RWPE2 (cell line): ENCODE results near the gene MTARC1.

Experiments
- ATAC-seq: fragments of 200-7000 bp; cut with Tn5 transposase; 3 replicates; pipeline ENCODE4 v1.9.1; 2021; ENCODE audit warnings: low read depth
- DNase-seq: peaks from one replicate; pipeline ENCODE4 v3.0.0-alpha.2; 2020; ENCODE audit warnings: low spot score
- H3K27ac ChIP-seq: fragments of 450-650 bp; 2 replicates; pipeline ENCODE4 v1.5.1; 2017; ENCODE audit warnings: mild to moderate bottlenecking; ENCODE audit not compliant: poor library complexity, severe bottlenecking
- H3K27me3 ChIP-seq: fragments of 250-450 bp; sonication (Bioruptor Pico); 2 replicates; pipeline ENCODE4 v1.5.1; 2021; ENCODE audit warnings: mild to moderate bottlenecking, moderate library complexity; ENCODE audit not compliant: insufficient read depth, poor library complexity, severe bottlenecking
- H3K36me3 ChIP-seq: fragments of 250-450 bp; sonication (Bioruptor Pico); 2 replicates; pipeline ENCODE4 v1.5.1; 2020; ENCODE audit warnings: low read depth, mild to moderate bottlenecking, moderate library complexity
- H3K4me1 ChIP-seq: fragments of 250-450 bp; sonication (Bioruptor Pico); 2 replicates; pipeline ENCODE4 v1.5.1; 2021; ENCODE audit warnings: mild to moderate bottlenecking, moderate library complexity; ENCODE audit not compliant: insufficient read depth, poor library complexity, severe bottlenecking
- H3K4me3 ChIP-seq: fragments of 250-450 bp; sonication (Bioruptor Pico); 2 replicates; pipeline ENCODE4 v1.5.1; 2021; ENCODE audit warnings: mild to moderate bottlenecking, moderate library complexity; ENCODE audit not compliant: severe bottlenecking
- H3K9me3 ChIP-seq: fragments of 250-450 bp; sonication (Bioruptor Pico); 2 replicates; pipeline ENCODE4 v1.5.1; 2021; ENCODE audit warnings: mild to moderate bottlenecking, moderate library complexity; ENCODE audit not compliant: severe bottlenecking
- TF ChIP-seq, protein P1 (sequence below): fragments of 450-650 bp; IDR thresholded peaks from one replicate; pipeline ENCODE4 v1.5.1; 2017; ENCODE audit warnings: mild to moderate bottlenecking, moderate library complexity; ENCODE audit not compliant: poor library complexity, severe bottlenecking

The MTARC1 gene

DNA sequence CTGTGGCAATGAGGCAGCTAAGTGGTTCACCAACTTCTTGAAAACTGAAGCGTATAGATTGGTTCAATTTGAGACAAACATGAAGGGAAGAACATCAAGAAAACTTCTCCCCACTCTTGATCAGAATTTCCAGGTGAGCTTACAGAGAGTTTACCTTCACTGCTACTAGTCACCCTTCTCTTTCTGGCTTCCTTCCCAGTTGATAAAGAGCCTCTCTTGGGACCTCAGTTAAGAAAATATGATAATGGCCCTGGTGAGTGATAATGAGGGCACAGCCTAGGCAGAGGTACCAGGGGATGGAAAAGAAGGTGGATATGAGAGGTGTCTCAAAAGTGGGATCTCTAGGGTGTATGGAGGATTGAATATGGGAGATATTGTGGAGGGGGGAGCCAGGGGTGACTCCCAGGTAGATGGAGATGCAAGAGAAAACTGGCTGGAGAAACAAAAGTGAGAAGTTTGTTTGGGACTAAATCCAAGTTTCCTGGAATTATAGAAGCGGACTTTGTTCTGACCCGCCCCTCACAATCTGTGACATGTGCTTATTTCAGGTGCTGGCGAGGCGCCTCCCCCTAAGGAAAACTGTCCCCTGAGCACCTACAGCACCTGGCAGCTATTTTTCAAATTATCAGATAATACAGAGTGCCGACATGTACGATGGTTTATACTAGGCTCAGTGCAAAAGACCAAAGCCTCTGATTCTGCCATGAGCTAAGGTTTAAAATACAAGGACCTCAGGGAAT lies 24.9 kb upstream of the MTARC1 start:
- H3K36me3 ChIP-seq, result no peaks in the 10 kb centered on the region

DNA sequence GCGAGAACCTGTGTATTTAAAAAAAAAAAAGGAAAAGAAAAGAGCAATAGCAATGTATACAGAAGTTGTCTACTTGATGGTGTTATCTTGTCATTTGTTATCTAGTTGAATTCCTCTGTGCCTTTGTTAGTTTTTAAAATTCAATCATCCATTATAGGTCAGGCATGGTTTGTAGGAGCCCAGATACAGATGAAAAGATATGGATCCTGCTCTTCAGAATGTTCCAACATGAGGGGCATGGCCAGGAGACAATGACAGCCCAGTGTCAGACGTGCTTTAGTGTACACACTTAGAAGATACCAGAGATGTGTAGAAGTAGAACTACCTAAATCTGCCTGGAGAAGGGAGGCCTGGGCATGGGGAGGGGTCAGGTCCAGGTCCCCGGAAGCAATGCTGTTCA lies 22.0 kb upstream of the MTARC1 start:
- no peaks in the 10 kb centered on the region for H3K9me3 ChIP-seq
- H3K4me1 ChIP-seq, result no peaks in the 10 kb centered on the region
- H3K4me3 ChIP-seq, result no peak overlapping the region
- no peaks in the 10 kb centered on the region for H3K27me3 ChIP-seq
- ATAC-seq (no peak), DNase-seq (no peak)
- TF ChIP-seq, protein P1, sequence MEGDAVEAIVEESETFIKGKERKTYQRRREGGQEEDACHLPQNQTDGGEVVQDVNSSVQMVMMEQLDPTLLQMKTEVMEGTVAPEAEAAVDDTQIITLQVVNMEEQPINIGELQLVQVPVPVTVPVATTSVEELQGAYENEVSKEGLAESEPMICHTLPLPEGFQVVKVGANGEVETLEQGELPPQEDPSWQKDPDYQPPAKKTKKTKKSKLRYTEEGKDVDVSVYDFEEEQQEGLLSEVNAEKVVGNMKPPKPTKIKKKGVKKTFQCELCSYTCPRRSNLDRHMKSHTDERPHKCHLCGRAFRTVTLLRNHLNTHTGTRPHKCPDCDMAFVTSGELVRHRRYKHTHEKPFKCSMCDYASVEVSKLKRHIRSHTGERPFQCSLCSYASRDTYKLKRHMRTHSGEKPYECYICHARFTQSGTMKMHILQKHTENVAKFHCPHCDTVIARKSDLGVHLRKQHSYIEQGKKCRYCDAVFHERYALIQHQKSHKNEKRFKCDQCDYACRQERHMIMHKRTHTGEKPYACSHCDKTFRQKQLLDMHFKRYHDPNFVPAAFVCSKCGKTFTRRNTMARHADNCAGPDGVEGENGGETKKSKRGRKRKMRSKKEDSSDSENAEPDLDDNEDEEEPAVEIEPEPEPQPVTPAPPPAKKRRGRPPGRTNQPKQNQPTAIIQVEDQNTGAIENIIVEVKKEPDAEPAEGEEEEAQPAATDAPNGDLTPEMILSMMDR, result no peak
- H3K27ac ChIP-seq, result no peak overlapping the region
- H3K36me3 ChIP-seq, result no peaks in the 10 kb centered on the region

More for the DNA sequence above, 24.9 kb upstream of the MTARC1 start:
- Histone ChIP-seq H3K27me3 (no peaks in the 10 kb centered on the region), H3K27ac (no peak overlapping the region), H3K9me3 (no peaks in the 10 kb centered on the region), H3K4me1 (no peaks in the 10 kb centered on the region), H3K4me3 (no peak overlapping the region)
- TF ChIP-seq, protein P1, result no peak
- no peak for DNase-seq
- ATAC-seq, result no peak

DNA sequence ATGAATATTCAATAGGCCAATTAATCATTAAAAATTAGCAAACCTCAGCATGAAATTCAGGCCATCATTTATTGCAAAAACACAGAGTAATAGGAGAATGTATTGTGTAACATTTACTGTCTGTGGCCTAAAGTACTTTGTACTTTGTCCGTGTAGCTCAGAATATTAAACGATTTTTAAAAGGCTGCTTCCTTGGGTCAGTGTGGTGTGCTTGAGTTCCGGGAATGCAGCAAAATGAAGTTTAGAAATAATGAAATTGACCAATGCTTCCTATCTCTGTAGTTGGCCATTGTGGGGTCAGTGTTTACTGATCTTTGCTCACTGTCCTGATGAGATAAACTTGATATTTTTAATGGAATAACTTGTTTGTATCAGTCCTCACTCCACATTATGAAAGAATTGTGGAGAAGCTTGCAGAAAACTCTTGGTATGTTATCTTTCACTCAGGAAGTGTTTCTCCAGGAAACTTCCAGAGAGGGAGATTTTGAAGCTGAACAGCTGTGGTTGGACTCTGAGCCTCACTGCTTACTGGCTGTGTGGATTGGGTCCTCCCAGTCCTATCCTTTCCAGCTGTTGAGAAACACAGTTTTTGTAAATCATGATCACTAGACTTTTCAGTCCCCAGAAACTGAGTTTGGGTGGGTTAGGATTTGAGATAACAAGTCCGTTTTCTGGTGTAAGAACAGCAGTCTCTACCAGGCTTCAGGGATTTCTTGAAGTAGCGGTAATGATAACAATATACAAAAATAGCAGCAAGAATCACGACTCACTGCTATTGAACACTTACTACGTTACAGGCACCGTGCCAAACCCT lies 19.2 kb upstream of the MTARC1 start:
- Histone ChIP-seq H3K4me1 (no peaks in the 10 kb centered on the region), H3K27me3 (no peaks in the 10 kb centered on the region), H3K9me3 (no peaks in the 10 kb centered on the region), H3K27ac (no peak overlapping the region), H3K36me3 (no peaks in the 10 kb centered on the region), H3K4me3 (no peak overlapping the region)
- no peak for ATAC-seq
- TF ChIP-seq, protein P1, result no peak
- DNase-seq, result no peak

DNA sequence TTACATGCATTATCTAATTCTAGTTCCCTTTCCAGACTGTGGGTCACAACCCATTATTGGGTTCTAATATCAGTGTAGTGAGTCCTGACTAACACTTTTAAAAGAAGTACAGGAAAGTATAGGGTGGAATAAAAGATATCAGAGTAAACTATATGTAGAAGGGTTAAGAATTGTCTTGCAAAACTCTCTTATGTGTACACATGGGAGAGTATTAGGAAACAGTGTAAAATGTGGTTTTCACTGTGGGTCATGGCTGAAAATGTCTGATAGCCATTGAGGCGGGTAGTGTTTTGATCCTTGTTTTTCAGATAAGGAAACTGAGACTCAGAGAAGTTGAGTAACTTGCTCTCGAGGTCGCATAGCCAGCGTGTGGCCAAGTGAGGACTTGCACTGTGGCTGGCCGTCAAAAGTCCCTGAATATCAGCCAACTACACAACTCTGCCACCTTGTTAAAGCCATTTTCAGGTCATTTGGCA lies 18.5 kb upstream of the MTARC1 start:
- ATAC-seq (no peak), DNase-seq (no peak)
- H3K9me3 ChIP-seq, result no peaks in the 10 kb centered on the region
- H3K4me1 ChIP-seq, result no peaks in the 10 kb centered on the region
- TF ChIP-seq, protein P1, result no peak
- H3K36me3 ChIP-seq, result no peaks in the 10 kb centered on the region
- no peaks in the 10 kb centered on the region for H3K27me3 ChIP-seq
- H3K4me3 ChIP-seq, result no peak overlapping the region
- no peak overlapping the region for H3K27ac ChIP-seq
